ENCODE results near the gene LDLRAD4. TPM values are rescaled to one million over a fixed set of nuclear protein-coding genes. Genes with fewer than 3 reads are reported as not detected.

Gene LDLRAD4
- total RNA-seq, 1 experiment from 2014 or later: 204 TPM

- H3K9ac ChIP-seq (ENCODE audit: low read length): no peak overlapping the region
- H3K9me2 ChIP-seq (replicated peaks; ENCODE audit: insufficient read depth, low read length): no peaks in the 10 kb centered on the region
- DNase-seq: no peak
- H3K79me2 ChIP-seq (ENCODE audit: low read length): no peaks in the 10 kb centered on the region
- H3K4me2 ChIP-seq (ENCODE audit: low read depth, low read length, poor library complexity, severe bottlenecking): no peak overlapping the region
- no peak overlapping the region for H3K27ac ChIP-seq (ENCODE audit: low read length)
- H2AFZ ChIP-seq (ENCODE audit: low read length): no peak overlapping the region
- H3K27me3 ChIP-seq (ENCODE audit: low read length): no peaks in the 10 kb centered on the region
- H3K9me3 ChIP-seq (ENCODE audit: low read length): no peaks in the 10 kb centered on the region
- no peaks in the 10 kb centered on the region for H3K36me3 ChIP-seq (ENCODE audit: insufficient read depth, low read length)
- H3K4me3 ChIP-seq (ENCODE audit: low read length): no peak overlapping the region
- no peaks in the 10 kb centered on the region for H4K20me1 ChIP-seq (ENCODE audit: insufficient read depth, low read depth, low read length)
- no peaks in the 10 kb centered on the region for H3K4me1 ChIP-seq (ENCODE audit: low read length)
Observed at GRCh38 chr18:13524054-13524453, 305.5 kb downstream of the LDLRAD4 start.

- H2AFZ ChIP-seq (ENCODE audit: low read length): no peak overlapping the region
- no peak overlapping the region for H3K9ac ChIP-seq (ENCODE audit: low read length)
- no peaks in the 10 kb centered on the region for H3K9me3 ChIP-seq (ENCODE audit: low read length)
- no peaks in the 10 kb centered on the region for H3K79me2 ChIP-seq (ENCODE audit: low read length)
- H3K27ac ChIP-seq (ENCODE audit: low read length): no peak overlapping the region
- H3K27me3 ChIP-seq (ENCODE audit: low read length): no peaks in the 10 kb centered on the region
- no peaks in the 10 kb centered on the region for H3K9me2 ChIP-seq (replicated peaks; ENCODE audit: insufficient read depth, low read length)
- no peaks in the 10 kb centered on the region for H3K4me1 ChIP-seq (ENCODE audit: low read length)
- H3K36me3 ChIP-seq (ENCODE audit: insufficient read depth, low read length): no peaks in the 10 kb centered on the region
- DNase-seq: no peak
- no peaks in the 10 kb centered on the region for H4K20me1 ChIP-seq (ENCODE audit: insufficient read depth, low read depth, low read length)
- H3K4me3 ChIP-seq (ENCODE audit: low read length): no peak overlapping the region
- H3K4me2 ChIP-seq (ENCODE audit: low read depth, low read length, poor library complexity, severe bottlenecking): no peak overlapping the region
Observed at GRCh38 chr18:13524811-13525210, 306.3 kb downstream of the LDLRAD4 start.

GRCh38 chr18:13525381-13526029, 306.9 kb downstream of the LDLRAD4 start:
- no peaks in the 10 kb centered on the region for H3K79me2 ChIP-seq (ENCODE audit: low read length)
- no peaks in the 10 kb centered on the region for H3K9me3 ChIP-seq (ENCODE audit: low read length)
- no peaks in the 10 kb centered on the region for H3K4me1 ChIP-seq (ENCODE audit: low read length)
- no peaks in the 10 kb centered on the region for H4K20me1 ChIP-seq (ENCODE audit: insufficient read depth, low read depth, low read length)
- H3K9ac ChIP-seq (ENCODE audit: low read length): no peak overlapping the region
- no peak for DNase-seq
- H2AFZ ChIP-seq (ENCODE audit: low read length): no peak overlapping the region
- no peaks in the 10 kb centered on the region for H3K27me3 ChIP-seq (ENCODE audit: low read length)
- no peaks in the 10 kb centered on the region for H3K36me3 ChIP-seq (ENCODE audit: insufficient read depth, low read length)
- no peak overlapping the region for H3K27ac ChIP-seq (ENCODE audit: low read length)
- H3K4me3 ChIP-seq (ENCODE audit: low read length): no peak overlapping the region
- H3K9me2 ChIP-seq (replicated peaks; ENCODE audit: insufficient read depth, low read length): no peaks in the 10 kb centered on the region
- H3K4me2 ChIP-seq (ENCODE audit: low read depth, low read length, poor library complexity, severe bottlenecking): no peak overlapping the region

- H3K36me3 ChIP-seq (ENCODE audit: insufficient read depth, low read length): no peaks in the 10 kb centered on the region
- H3K9me3 ChIP-seq (ENCODE audit: low read length): no peaks in the 10 kb centered on the region
- no peak overlapping the region for H3K4me2 ChIP-seq (ENCODE audit: low read depth, low read length, poor library complexity, severe bottlenecking)
- no peaks in the 10 kb centered on the region for H4K20me1 ChIP-seq (ENCODE audit: insufficient read depth, low read depth, low read length)
- no peak overlapping the region for H3K4me3 ChIP-seq (ENCODE audit: low read length)
- no peak overlapping the region for H2AFZ ChIP-seq (ENCODE audit: low read length)
- no peaks in the 10 kb centered on the region for H3K9me2 ChIP-seq (replicated peaks; ENCODE audit: insufficient read depth, low read length)
- H3K9ac ChIP-seq (ENCODE audit: low read length): no peak overlapping the region
- H3K27me3 ChIP-seq (ENCODE audit: low read length): no peaks in the 10 kb centered on the region
- no peaks in the 10 kb centered on the region for H3K79me2 ChIP-seq (ENCODE audit: low read length)
- no peak overlapping the region for H3K27ac ChIP-seq (ENCODE audit: low read length)
- no peak for DNase-seq
- no peaks in the 10 kb centered on the region for H3K4me1 ChIP-seq (ENCODE audit: low read length)
Observed at GRCh38 chr18:13526519-13526918, 308.0 kb downstream of the LDLRAD4 start.

GRCh38 chr18:13527256-13527655, 308.7 kb downstream of the LDLRAD4 start:
- Histone ChIP-seq H3K36me3 (ENCODE audit: insufficient read depth, low read length) (no peaks in the 10 kb centered on the region), H2AFZ (ENCODE audit: low read length) (no peak overlapping the region), H3K4me3 (ENCODE audit: low read length) (no peak overlapping the region), H3K9me2 (replicated peaks; ENCODE audit: insufficient read depth, low read length) (no peaks in the 10 kb centered on the region), H3K4me2 (ENCODE audit: low read depth, low read length, poor library complexity, severe bottlenecking) (no peak overlapping the region), H3K27me3 (ENCODE audit: low read length) (no peaks in the 10 kb centered on the region), H3K9ac (ENCODE audit: low read length) (no peak overlapping the region), H3K9me3 (ENCODE audit: low read length) (no peaks in the 10 kb centered on the region), H3K27ac (ENCODE audit: low read length) (no peak overlapping the region), H3K4me1 (ENCODE audit: low read length) (no peaks in the 10 kb centered on the region), H4K20me1 (ENCODE audit: insufficient read depth, low read depth, low read length) (no peaks in the 10 kb centered on the region), H3K79me2 (ENCODE audit: low read length) (no peaks in the 10 kb centered on the region)
- no peak for DNase-seq

- Histone ChIP-seq H3K27ac (ENCODE audit: low read length) (no peak overlapping the region), H3K4me2 (ENCODE audit: low read depth, low read length, poor library complexity, severe bottlenecking) (no peak overlapping the region), H3K9ac (ENCODE audit: low read length) (no peak overlapping the region), H4K20me1 (ENCODE audit: insufficient read depth, low read depth, low read length) (no peaks in the 10 kb centered on the region), H2AFZ (ENCODE audit: low read length) (no peak overlapping the region), H3K9me2 (replicated peaks; ENCODE audit: insufficient read depth, low read length) (no peaks in the 10 kb centered on the region), H3K9me3 (ENCODE audit: low read length) (no peaks in the 10 kb centered on the region), H3K4me1 (ENCODE audit: low read length) (no peaks in the 10 kb centered on the region), H3K27me3 (ENCODE audit: low read length) (no peaks in the 10 kb centered on the region), H3K36me3 (ENCODE audit: insufficient read depth, low read length) (no peaks in the 10 kb centered on the region), H3K79me2 (ENCODE audit: low read length) (no peaks in the 10 kb centered on the region), H3K4me3 (ENCODE audit: low read length) (no peak overlapping the region)
- DNase-seq: no peak
Observed at GRCh38 chr18:13527730-13528129, 309.2 kb downstream of the LDLRAD4 start.

- Histone ChIP-seq H3K9ac (ENCODE audit: low read length) (no peak overlapping the region), H2AFZ (ENCODE audit: low read length) (no peak overlapping the region), H3K27ac (ENCODE audit: low read length) (no peak overlapping the region), H3K79me2 (ENCODE audit: low read length) (no peaks in the 10 kb centered on the region), H3K4me3 (ENCODE audit: low read length) (no peak overlapping the region), H3K27me3 (ENCODE audit: low read length) (no peaks in the 10 kb centered on the region), H4K20me1 (ENCODE audit: insufficient read depth, low read depth, low read length) (no peaks in the 10 kb centered on the region), H3K36me3 (ENCODE audit: insufficient read depth, low read length) (no peaks in the 10 kb centered on the region), H3K9me2 (replicated peaks; ENCODE audit: insufficient read depth, low read length) (no peaks in the 10 kb centered on the region), H3K4me1 (ENCODE audit: low read length) (no peaks in the 10 kb centered on the region), H3K4me2 (ENCODE audit: low read depth, low read length, poor library complexity, severe bottlenecking) (no peak overlapping the region), H3K9me3 (ENCODE audit: low read length) (no peaks in the 10 kb centered on the region)
- DNase-seq: no peak
Observed at GRCh38 chr18:13528739-13529392, 310.3 kb downstream of the LDLRAD4 start.

GRCh38 chr18:13530033-13530878, 311.7 kb downstream of the LDLRAD4 start:
- Histone ChIP-seq H2AFZ (ENCODE audit: low read length) (no peak overlapping the region), H3K27me3 (ENCODE audit: low read length) (no peaks in the 10 kb centered on the region), H3K9me3 (ENCODE audit: low read length) (no peaks in the 10 kb centered on the region), H3K36me3 (ENCODE audit: insufficient read depth, low read length) (no peaks in the 10 kb centered on the region), H3K27ac (ENCODE audit: low read length) (no peak overlapping the region), H3K9ac (ENCODE audit: low read length) (no peak overlapping the region), H3K4me1 (ENCODE audit: low read length) (no peaks in the 10 kb centered on the region), H3K79me2 (ENCODE audit: low read length) (no peaks in the 10 kb centered on the region), H3K4me3 (ENCODE audit: low read length) (no peak overlapping the region), H3K9me2 (replicated peaks; ENCODE audit: insufficient read depth, low read length) (no peaks in the 10 kb centered on the region), H3K4me2 (ENCODE audit: low read depth, low read length, poor library complexity, severe bottlenecking) (no peak overlapping the region), H4K20me1 (ENCODE audit: insufficient read depth, low read depth, low read length) (no peaks in the 10 kb centered on the region)
- DNase-seq: no peak

Measured in Karpas-422 (cell line).